Stomach (tissue), 9 donors: ENCODE results near the gene IARS2. TPM values are rescaled to one million over a fixed set of nuclear protein-coding genes. Genes with fewer than 3 reads are reported as not detected.

Experiments used
- DNase-seq, 2 donors: peaks; one replicate each; pipeline versions ENCODE4 v3.0.0 to v3.0.0-alpha.2; 2013 to 2019
- H3K27ac ChIP-seq, 5 donors: fragments of 200-600 bp in 4 of 5; sonication (generic) in 4 of 5; one replicate each; pipeline ENCODE4 v1.5.1; 2013 to 2019; ENCODE audit warnings: mild to moderate bottlenecking in 1 of 5, moderate library complexity in 1 of 5
- H3K27me3 ChIP-seq, 3 donors: fragments of 200-600 bp; sonication (generic); one replicate each; pipeline ENCODE4 v1.5.1; 2017 to 2019; ENCODE audit warnings: mixed run types in 1 of 3
- H3K36me3 ChIP-seq, 4 donors: fragments of 200-600 bp; sonication (generic); 1 replicate in 3 of 4; 2 replicates in 1 of 4; pipeline ENCODE4 v1.5.1; 2016 to 2019
- H3K4me1 ChIP-seq, 4 donors: fragments of 200-600 bp; sonication (generic); one replicate each; pipeline ENCODE4 v1.5.1; 2016 to 2019
- H3K4me3 ChIP-seq, 4 donors: fragments of 200-600 bp; sonication (generic) in 3 of 4; one replicate each; pipeline ENCODE4 v1.5.1; 2016 to 2019; ENCODE audit warnings: mild to moderate bottlenecking in 1 of 4
- H3K9me3 ChIP-seq, 4 donors: fragments of 200-600 bp; sonication (generic); one replicate each; pipeline ENCODE4 v1.5.1; 2016 to 2019
- CTCF ChIP-seq, 7 experiments: fragments of 450-650 bp in 4 of 7; fragments of 200-600 bp in 3 of 7; sonication (generic) in 3 of 7; IDR thresholded peaks; one replicate each; pipeline ENCODE4 v1.5.1; 2016 to 2019; ENCODE audit warnings: antibody characterized with exemption in 7 of 7, control low read depth in 2 of 7, mild to moderate bottlenecking in 1 of 7
- EP300 ChIP-seq: sonication (generic); formaldehyde crosslinking; IDR thresholded peaks from one replicate; pipeline ENCODE4 v1.6.1; 2017; ENCODE audit warnings: antibody characterized with exemption
- POLR2A ChIP-seq, 4 donors: fragments of 450-650 bp; IDR thresholded peaks; one replicate each; pipeline ENCODE4 v1.6.1; 2016; ENCODE audit warnings: antibody characterized with exemption in 4 of 4, control low read depth in 2 of 4, mild to moderate bottlenecking in 1 of 4, moderate library complexity in 1 of 4
- POLR2AphosphoS5 ChIP-seq, 3 donors: sonication (generic); formaldehyde crosslinking; IDR thresholded peaks; one replicate each; pipeline ENCODE4 v1.6.1; 2016; ENCODE audit warnings: antibody characterized with exemption in 3 of 3
- WGBS, 5 donors: extraction: QIAGEN DNeasy Blood & Tissue Kit in 3 of 5; methylation state at CpG; one replicate each; pipeline versions ENCODE4 v1.1.5 to v1.1.7; 2013 to 2018; 5-methylcytosine and 5-hydroxymethylcytosine counted together
- intact Hi-C: fragments of 100-400 bp; cut with DNase I; formaldehyde crosslinking; loops from one replicate; pipeline ENCODE4 v1.15.1; 2023; ENCODE audit warnings: low total_unique reads
- polyA plus RNA-seq, 3 donors: library from polyadenylated mRNA; stranded (reverse); fragments of 200-250 nt; gene quantifications; one replicate each; pipeline ENCODE4 v1.2.3, GENCODE V29; 2013
- total RNA-seq, 5 donors: library from RNA; depleted of rRNA; stranded (reverse); fragments of >200 nt; gene quantifications; one replicate each; pipeline versions ENCODE4 v1.1.0 to v1.2.3, GENCODE V29; 2014 to 2016
- donor health status: healthy with polysubstance abuse.
- donor health status: Bipolar disorder and iron deficiency.
- donor health status: healthy.

Gene IARS2
- total and polyA plus RNA-seq, 8 donors, result 11.0 to 132 (median 35.3) TPM

DNA sequence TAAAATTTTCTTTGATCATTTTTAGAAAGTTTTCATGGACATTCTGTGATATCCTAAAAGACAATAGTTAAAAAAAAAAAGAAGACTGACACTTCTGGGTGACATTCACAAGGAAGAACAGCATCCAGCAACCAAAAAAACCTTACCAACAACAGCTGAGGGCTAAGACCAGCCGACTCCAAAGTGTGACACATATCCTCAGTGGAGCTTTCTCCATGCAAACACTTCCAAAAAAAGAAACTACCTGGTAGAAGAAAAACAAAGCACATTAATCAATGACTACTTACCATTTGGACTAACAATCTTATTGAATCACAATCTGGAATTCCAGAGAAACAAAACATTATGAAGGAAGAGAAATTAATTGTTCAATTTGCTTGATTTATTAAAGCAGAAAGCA is 88.2 kb downstream of the IARS2 start:
- TF ChIP-seq POLR2AphosphoS5 (IDR thresholded peaks at IDR 0.05) (no peak), POLR2A (IDR thresholded peaks at IDR 0.05) (no peak), EP300 (no peak), CTCF (IDR thresholded peaks at IDR 0.05) (no peak)
- peaks cover 7 to 66% (median 59%) of the 10 kb centered on the region in 4 donors for H3K36me3 ChIP-seq
- H3K4me1 ChIP-seq, result no peaks in the 10 kb centered on the region
- WGBS, 5 donors, result 71 to 87% (median 81%) methylated on average over 1 of the region's 1 CpG
- intact Hi-C loops, result no loop called here
- no peaks in the 10 kb centered on the region for H3K9me3 ChIP-seq
- DNase-seq, result no peak
- no peaks in the 10 kb centered on the region for H3K27me3 ChIP-seq
- no peak overlapping the region for H3K4me3 ChIP-seq
- H3K27ac ChIP-seq, result no peak overlapping the region

DNA sequence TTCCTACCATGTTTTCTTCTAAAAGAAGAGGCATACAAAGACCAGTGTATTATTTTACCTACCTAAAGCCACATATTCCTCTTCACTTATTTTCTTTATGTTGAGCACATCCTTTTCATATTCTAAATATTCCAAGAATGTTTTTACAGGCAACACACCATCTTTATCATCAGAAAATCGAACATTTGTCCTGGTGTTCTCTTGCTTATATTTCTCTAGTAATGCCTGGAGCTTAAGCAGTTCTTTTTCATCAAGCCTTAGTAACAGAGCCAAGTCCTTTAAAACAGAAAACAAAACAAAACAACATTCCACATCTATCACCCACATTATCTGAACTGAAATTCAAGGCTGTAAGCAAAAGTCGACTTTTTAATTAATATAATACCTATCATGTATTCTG is 88.7 kb downstream of the IARS2 start:
- intact Hi-C loops, result no loop called here
- H3K27ac ChIP-seq, result no peak overlapping the region
- no peaks in the 10 kb centered on the region for H3K4me1 ChIP-seq
- H3K4me3 ChIP-seq, result no peak overlapping the region
- TF ChIP-seq CTCF (IDR thresholded peaks at IDR 0.05) (no peak), POLR2A (IDR thresholded peaks at IDR 0.05) (no peak), EP300 (no peak), POLR2AphosphoS5 (IDR thresholded peaks at IDR 0.05) (no peak)
- 75 to 89% (median 87%) methylated on average over 2 of the region's 2 CpGs for WGBS, 5 donors
- DNase-seq, result no peak
- peaks cover 7 to 69% (median 62%) of the 10 kb centered on the region in 4 donors for H3K36me3 ChIP-seq
- no peaks in the 10 kb centered on the region for H3K27me3 ChIP-seq
- H3K9me3 ChIP-seq, result no peaks in the 10 kb centered on the region

DNA sequence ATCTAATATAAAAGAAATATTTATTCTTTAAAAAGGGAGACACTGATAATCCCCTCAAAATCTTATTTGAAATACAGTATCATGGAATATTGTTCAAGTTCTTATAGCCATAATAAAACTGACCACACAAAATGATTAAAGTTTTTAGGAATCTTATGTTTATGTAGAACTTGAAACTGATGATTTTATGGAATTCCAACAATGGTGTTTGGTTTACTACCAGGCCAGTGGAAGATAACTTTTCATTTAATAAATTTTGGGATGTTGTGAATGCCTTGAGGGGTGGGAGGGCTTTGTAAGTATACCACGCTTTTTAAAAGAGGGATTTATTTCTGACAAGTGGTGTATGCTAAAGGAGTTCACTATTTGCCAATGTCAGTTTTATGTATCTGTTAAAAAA is 90.6 kb downstream of the IARS2 start:
- no peaks in the 10 kb centered on the region for H3K27me3 ChIP-seq
- no peaks in the 10 kb centered on the region for H3K4me1 ChIP-seq
- H3K36me3 ChIP-seq, result peaks cover 11 to 81% (median 75%) of the 10 kb centered on the region in 4 donors
- intact Hi-C loops, result no loop called here
- no peak for DNase-seq
- H3K9me3 ChIP-seq, result no peaks in the 10 kb centered on the region
- TF ChIP-seq CTCF (IDR thresholded peaks at IDR 0.05) (no peak), EP300 (no peak), POLR2A (IDR thresholded peaks at IDR 0.05) (no peak), POLR2AphosphoS5 (IDR thresholded peaks at IDR 0.05) (no peak)
- no peak overlapping the region for H3K4me3 ChIP-seq
- 81 to 93% (median 84%) methylated on average over 1 of the region's 1 CpG for WGBS, 5 donors
- no peak overlapping the region for H3K27ac ChIP-seq

DNA sequence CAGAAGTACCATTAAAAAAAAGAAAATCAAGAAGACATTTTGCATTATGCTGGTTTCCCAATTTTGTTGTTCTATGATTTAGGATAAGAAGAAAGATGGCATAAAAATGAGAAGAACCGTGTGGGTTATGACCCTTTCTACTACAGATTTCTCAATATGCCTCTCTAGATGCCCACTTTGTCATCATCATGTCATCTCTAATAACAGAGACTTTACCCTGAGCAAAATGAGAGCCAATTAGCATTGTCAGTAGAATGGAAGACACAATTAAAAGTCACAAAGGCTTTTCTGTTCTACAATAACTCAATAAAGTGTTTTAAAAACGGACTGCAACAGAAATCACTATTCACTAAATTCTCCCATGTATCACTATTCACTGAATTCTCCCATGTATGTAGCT is 92.8 kb downstream of the IARS2 start:
- Histone ChIP-seq H3K27ac (no peak overlapping the region), H3K4me3 (no peak overlapping the region), H3K9me3 (no peaks in the 10 kb centered on the region), H3K27me3 (no peaks in the 10 kb centered on the region), H3K36me3 (peaks cover 15 to 80% (median 71%) of the 10 kb centered on the region in 4 donors), H3K4me1 (no peaks in the 10 kb centered on the region)
- no peak for DNase-seq
- WGBS, 5 donors, result 91 to 97% (median 94%) methylated on average over 2 of the region's 2 CpGs
- TF ChIP-seq CTCF (IDR thresholded peaks at IDR 0.05), result no peak
- no peak for TF ChIP-seq EP300
- no peak for TF ChIP-seq POLR2A (IDR thresholded peaks at IDR 0.05)
- no peak for TF ChIP-seq POLR2AphosphoS5 (IDR thresholded peaks at IDR 0.05)
- intact Hi-C loops, result no loop called here
